HG03025 (cell line): Measurements from ENCODE around the gene SLC39A11.

Experiments
- ATAC-seq: cut with Tn5 transposase; IDR thresholded peaks from one replicate; pipeline ENCODE4 v1.9.1; 2021; ENCODE audit warnings: mild to moderate bottlenecking, moderate library complexity; ENCODE audit not compliant: unreplicated experiment, low FRiP score

Gene SLC39A11

GRCh38 chr17:72681844-72682243, 410.6 kb downstream of the SLC39A11 start:
- ATAC-seq = no peak

- ATAC-seq = no peak
These were observed 414.6 kb downstream of the SLC39A11 start for GRCh38 chr17:72677714-72678390.

DNA sequence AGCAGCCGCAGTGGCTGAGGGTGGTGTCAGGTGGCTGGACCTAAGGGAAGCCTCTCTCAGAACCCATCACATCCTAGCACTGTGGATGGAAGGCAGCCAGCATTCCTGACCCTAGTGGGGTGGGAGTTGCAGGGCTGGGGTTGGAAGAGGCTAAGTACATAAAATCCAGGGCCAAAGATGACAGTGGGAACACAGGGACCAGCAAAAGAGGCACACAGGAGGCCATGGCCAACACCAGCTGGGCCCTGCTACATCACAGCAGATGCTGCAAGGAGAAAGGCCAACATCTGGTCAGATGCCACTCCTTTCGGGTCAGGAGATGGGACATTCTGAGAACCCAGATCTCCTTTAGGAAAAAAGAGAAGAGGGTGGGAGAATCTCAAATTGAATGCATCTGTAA, 415.4 kb downstream of the SLC39A11 start:
- no peak for ATAC-seq

- ATAC-seq = no peak
These were observed 419.8 kb downstream of the SLC39A11 start for GRCh38 chr17:72672729-72673128.

GRCh38 chr17:72671016-72671415, 421.5 kb downstream of the SLC39A11 start:
- ATAC-seq = no peak

DNA sequence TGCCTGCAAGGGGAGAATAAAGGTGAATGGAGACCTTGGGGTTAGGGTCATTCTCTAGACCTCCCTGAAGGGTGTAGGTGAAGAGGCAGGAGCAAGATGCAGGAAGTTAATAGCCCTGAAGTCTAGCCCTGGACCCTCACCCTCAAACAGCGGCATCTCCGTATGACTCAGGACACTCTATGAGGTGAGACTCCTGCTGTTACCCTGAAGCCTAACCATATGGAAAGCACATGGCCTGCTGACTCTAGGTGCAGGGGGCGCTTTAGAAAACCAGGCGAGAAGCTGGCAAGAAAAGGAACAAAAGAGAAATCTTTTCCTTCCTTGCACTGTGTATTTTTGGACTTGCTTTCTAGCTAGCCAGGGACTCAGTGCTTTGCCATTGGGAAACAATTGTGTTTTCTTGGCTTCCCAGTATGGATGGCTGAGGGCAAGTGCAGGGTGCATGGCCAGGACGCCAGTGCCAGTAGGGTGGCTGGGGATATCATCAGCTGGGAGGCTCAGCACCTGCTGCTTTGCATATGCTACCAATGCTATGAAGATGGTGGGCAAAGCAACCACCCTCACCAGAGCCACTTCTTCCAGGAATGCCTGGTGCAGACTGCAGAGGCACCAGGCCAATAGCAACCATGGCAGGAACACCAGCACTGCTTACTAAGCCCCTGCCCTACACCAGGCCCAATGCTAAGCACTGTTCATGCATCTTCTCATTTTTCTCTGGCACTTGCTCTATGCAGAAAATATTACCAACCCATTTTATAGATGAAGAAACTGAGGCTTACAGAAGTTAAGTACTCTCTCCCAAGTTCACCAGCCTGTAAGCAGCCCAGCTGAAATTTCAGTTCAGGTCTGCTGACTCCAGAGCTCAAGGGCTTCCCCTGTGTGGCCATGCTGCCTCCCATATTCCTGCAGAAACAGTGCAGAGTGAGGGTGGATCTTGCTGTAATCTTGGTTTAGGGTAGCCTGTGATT, 425.1 kb downstream of the SLC39A11 start:
- no peak for ATAC-seq

GRCh38 chr17:72665852-72666851, 426.3 kb downstream of the SLC39A11 start:
- no peak for ATAC-seq

DNA sequence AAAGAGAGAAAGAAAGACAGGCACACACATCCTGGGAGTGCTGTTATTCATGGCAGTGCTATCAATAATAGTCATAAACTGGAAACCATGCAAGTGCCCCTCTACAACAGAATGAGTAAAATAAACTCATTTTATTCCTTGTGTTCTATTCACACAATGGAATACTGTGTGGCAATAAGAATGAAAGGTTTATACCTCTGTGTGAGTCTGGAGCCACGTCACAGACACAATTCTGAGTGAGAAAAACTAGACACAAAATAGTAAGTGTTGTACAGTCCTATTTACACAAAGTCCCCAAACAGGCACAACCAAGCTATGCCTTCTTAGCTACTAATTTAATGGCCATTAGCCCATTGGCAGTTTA, 429.7 kb downstream of the SLC39A11 start:
- ATAC-seq = no peak

- no peak for ATAC-seq
These were observed 430.3 kb downstream of the SLC39A11 start for GRCh38 chr17:72661945-72662826.

DNA sequence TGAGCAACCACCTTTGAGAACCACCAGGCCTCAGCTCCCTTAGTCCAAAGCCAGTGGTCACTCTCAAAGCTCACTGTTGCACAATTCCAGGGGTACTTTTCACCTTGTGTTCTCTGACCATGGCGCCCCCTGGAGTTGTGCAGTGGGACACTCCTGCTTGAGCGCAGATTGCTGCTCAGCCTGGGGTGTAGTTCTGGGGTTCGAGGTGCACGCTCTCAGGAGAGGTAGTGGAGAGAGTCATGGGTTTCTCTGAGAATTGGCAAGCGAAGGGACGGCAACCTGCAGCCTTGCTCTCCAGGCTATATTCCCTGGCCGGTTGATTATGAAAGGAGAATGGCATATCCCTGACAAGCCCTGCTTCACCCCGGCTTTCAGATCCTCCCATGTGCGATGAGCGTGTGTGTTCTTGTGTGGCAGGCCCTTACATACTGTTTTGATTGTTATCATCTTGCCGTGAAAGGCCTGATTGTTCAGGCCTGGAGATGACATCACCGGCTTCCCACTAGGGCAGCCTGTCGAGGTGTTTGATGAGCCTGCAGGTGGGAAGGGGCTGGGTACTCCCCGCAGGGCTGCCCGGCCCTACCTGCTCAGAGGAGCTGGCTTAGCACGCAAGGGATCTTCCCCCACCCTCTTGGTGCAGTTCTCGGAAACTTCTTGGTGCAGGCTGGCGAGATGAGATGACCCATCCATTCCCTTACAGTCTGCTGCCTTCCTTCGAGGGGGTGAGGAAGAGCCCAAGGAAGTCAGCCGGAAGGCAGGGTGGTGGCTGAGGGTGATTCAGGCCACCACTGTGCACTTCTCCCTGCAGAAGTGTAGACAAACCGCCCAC, 431.2 kb downstream of the SLC39A11 start:
- no peak for ATAC-seq

DNA sequence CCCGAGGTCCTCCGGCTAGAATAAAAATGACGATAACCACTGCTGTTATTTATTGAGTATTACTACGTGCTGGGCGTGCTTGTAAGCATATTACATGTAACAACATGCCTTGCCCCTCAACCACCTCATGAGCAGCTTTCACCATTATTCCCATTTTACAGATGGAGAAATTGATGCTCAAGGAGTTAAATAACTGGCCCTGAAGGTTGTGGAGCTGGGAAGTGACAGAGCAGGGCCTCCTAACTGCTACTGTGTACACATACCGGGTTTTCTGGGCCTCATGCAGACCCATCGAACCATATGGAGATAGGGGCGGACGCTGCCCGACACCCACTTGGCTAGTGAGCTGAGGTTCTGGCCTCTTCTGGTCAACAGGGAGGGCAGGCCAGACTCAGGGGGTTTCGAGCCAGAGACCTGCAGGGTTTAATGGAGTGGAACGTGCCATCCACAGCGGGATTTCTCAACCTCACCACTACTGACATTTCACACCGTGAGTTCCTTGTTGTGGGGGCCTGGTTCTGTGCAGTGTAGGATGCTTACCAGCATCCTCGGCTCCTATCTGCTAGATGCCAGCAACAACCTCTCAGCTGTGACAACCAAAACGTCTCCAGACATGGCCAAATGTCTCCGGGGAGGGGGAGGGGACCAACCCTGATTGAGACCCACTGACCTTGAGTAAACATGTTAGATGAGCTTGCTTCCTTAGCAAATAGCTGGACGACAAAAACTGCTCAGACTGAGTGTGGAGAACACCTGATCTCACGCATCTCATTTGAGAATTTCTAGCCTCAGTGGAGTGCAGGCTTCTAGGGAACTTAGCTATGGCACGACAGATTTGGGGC, 432.0 kb downstream of the SLC39A11 start:
- no peak for ATAC-seq

DNA sequence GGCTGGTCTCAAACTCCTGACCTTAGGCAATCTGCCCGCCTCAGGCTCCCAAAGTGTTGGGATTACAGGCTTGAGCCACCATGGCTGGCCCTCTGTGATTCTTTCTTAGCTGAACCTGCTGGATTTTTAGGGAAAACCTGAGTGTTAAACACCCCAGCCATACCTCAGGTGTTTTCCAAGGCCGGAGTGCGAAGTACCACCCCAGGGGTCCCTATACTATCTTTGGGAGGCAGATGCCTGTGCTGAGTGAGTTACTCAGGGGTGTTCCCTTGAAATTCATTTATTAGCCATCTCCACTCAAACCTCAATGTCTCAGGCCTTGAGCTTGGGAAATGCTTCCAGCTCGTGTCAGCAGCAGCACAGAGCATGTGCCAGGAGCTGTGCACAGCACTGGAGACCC, 432.7 kb downstream of the SLC39A11 start:
- ATAC-seq = no peak

- ATAC-seq = no peak
These were observed 433.8 kb downstream of the SLC39A11 start for GRCh38 chr17:72658675-72659074.

GRCh38 chr17:72657467-72658317, 434.8 kb downstream of the SLC39A11 start:
- no peak for ATAC-seq

- ATAC-seq = no peak
These were observed 436.2 kb downstream of the SLC39A11 start for GRCh38 chr17:72656130-72656763.

GRCh38 chr17:72654706-72655105, 437.8 kb downstream of the SLC39A11 start:
- no peak for ATAC-seq
